NCI-H1105 (cell line): Measurements from ENCODE around the gene RIMS3.
A peak's percentile ranks its signal among the peaks of the same experiment; 100 is the strongest.

ENCODE experiments used
- DNase-seq: peaks from one replicate; lab custom pipeline; 2025; lab: John Stamatoyannopoulos, UW

RIMS3 gene

DNA sequence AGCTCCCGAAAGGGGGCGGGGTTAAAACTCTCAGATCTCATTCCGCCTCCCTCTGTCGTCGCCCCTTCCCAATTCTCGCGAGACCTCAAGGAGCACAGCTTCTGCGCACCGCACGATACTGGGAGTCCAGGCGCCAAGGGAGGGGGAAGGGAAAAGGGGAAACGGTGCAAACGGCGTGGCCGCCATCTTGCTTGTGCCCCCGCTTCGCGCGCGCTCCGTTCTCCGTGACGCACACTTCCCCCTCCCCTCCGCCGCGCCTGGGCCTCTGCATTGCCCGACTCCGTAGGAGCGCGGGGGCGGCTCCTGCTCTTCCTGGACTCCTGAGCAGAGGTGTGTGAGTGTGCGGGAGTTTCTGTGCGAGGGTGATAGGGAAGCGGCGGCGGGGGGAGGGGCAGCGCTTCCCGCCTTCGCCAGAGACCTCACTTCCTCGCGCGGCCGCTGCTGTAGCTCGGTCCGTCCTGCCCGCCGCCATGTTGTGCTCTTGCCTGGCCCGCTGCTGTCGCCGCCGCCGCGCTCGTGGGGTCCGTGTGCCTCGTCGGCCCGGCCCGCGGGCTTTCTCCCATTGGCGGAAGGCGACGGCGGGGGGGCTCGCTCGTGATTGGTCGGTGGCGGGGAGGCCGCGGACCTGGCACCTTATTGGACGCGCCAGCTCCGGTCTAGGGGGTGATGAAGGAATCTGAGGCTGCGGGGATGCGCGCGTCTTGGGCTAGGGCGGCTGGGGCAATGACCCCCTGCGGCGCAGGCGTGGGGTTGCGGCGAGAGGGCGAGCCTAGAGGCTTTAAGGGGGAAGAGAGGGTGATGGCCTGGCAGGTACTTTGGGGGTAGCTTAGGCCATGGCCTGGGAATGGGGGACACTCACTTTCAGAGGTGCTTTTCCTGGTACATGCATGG is 26.3 kb upstream of the RIMS3 start, which contains the start of gene NFYC:
Gene NFYC, plus strand, starts transcription at position 167 of the 891 bp plus-strand sequence. CDS start 47,140 bp downstream, outside the sequence.
- peak; percentile 100 for DNase-seq

- DNase-seq, result no peak
Measured at GRCh38 chr1:40690771-40691537, 25.5 kb upstream of the RIMS3 start.

- DNase-seq, result no peak
Measured at GRCh38 chr1:40689737-40690136, 24.3 kb upstream of the RIMS3 start.

DNA sequence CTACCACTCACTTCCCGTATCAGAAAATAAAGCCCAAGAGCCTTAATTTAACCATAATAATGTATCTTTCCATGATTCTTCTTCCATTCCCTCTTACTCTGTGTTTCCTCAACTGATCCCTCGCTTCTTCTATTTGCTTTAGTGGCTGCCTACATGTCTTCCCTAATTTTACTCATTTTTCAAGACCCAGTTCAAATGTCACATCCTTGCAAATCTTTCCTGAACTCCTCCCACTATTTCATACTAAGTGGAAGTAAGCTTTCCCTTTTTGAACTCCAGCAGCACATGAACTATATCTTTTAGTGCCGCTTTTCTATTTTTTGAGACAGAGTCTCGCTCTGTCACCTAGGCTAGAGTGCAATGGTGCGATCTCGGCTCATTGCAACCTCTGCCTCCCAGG is 22.2 kb upstream of the RIMS3 start:
- no peak for DNase-seq

GRCh38 chr1:40687059-40687458 is 21.6 kb upstream of the RIMS3 start:
- DNase-seq, result no peak

GRCh38 chr1:40684669-40685068 is 19.2 kb upstream of the RIMS3 start:
- no peak for DNase-seq

DNA sequence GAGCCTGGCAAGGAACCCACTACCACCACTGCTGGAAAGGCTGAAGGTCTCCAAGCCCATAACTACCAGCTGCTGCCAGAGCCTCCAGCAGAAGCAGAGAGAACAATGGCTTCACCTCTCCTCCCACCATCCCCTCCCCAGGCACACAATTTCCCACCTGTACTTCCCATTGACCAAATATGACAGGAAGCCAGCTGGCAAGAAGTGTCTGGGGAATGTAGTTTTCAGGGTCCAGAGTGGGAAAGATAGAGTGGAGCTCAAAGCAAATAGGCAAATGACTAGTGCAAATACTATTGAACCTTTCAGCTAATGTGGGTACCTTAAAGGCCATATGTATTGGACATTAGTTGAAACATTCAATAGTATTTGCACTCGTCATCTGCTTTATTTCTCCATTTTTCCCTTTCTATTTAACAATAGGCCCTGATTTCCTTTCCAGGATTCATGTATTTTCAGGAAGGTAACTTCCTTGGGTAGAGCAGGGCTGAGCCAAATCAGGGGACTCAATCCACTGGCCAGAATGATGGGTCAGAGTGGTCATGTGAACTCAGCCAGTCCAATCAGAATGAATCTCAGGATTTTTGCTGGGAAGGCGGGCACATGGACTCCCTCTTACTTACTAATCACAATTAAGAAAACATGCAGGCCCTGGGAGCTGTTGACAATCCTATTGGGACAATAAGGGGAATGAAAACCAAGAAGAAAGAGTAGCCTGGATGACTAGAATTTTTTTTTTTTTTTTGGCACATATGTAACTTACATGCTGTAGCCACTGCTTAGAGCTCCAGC is 13.9 kb upstream of the RIMS3 start:
- no peak for DNase-seq

DNA sequence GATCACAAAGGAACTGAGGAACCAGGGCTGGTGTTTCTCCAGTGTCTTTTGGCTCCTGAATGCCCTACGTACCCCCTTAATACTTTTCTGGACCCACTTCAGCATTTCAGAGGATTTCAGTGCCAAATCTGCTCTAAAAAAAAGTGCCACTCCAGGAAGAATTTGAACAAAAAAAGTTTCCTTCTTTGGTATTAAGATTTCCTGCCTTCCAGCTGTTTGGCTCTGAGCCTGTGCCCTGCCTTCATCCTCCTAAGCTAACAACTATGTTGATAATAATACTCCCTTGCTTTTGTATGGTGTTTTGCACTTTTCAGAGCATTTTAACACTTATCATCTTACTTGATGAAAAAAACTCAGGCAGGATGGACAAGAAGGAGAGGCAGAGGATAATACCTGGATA is 11.0 kb upstream of the RIMS3 start:
- no peak for DNase-seq

GRCh38 chr1:40673452-40673851 is 8.0 kb upstream of the RIMS3 start:
- no peak for DNase-seq

- DNase-seq, result peak; percentile 63
Measured at GRCh38 chr1:40668769-40669525, 3.5 kb upstream of the RIMS3 start.

DNA sequence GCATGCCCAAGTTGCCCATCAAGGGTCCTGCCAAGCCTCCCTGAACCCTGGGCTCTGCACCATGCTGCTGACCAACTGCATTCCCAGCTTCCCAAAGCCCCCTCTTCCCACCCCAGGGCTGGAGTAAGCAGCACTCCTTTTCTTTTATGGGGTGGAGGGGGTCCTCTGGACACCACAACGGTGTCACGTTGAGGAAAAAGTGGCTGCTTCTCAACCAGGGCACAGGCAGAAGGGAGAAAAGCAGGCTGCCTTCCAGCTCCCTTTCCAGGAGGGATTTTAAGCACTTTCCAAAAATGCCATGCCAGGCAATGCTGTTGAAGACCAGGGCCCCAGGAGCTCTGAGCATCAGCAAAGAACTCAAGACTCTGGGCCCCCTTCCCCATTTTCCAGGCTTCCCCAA is 691 bp downstream of the RIMS3 start:
- no peak for DNase-seq

- DNase-seq, result peak; percentile 75
Measured at GRCh38 chr1:40664167-40664537, 1.3 kb downstream of the RIMS3 start.

GRCh38 chr1:40663324-40664166 is 1.9 kb downstream of the RIMS3 start:
- peak; percentile 27 for DNase-seq

- DNase-seq, result no peak
Measured at GRCh38 chr1:40662864-40663263, 2.6 kb downstream of the RIMS3 start.

DNA sequence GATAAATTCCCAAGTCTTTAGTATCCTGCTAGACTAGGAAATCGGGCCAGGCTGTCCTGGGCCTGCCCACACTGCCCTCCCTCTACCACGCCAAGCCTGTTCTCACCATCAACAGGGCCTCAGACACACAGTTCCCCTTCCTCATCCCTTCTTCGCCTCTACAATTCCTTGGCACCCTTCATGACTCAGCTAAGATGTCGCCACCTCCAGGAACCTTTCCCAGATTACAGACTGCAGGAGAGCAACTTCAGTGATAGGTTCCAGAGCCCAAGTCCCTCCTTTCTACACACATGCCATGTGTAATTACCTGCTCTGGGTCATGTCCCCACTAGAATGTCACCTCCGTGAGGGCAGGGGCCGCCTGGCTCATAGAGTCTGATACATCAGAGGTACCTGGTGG is 3.3 kb downstream of the RIMS3 start:
- DNase-seq, result no peak

- no peak for DNase-seq
Measured at GRCh38 chr1:40661678-40662077, 3.8 kb downstream of the RIMS3 start.

GRCh38 chr1:40659649-40659947 is 5.9 kb downstream of the RIMS3 start:
- no peak for DNase-seq

GRCh38 chr1:40658751-40659648 is 6.5 kb downstream of the RIMS3 start:
- DNase-seq, result no peak

GRCh38 chr1:40657046-40657445 is 8.4 kb downstream of the RIMS3 start:
- DNase-seq, result no peak
